OCI-LY3 (cell line): ENCODE measurements around the gene ERG.

Experiments
- H2AFZ ChIP-seq: fragments of 200-600, 300-600 bp; shearing (Covaris generic); 2 replicates; pipeline ENCODE4 v1.6.0; 2014; ENCODE audit warnings: antibody characterized with exemption, low read depth, low read length
- H3K27ac ChIP-seq: fragments of 200-600, 300-600 bp; sonication (generic); 2 replicates; pipeline ENCODE4 v1.5.1; 2014; ENCODE audit warnings: mild to moderate bottlenecking, low read length, moderate library complexity, mixed read lengths
- H3K27me3 ChIP-seq: fragments of 200-600, 300-600 bp; sonication (generic); 2 replicates; pipeline ENCODE4 v1.6.1; 2014; ENCODE audit warnings: low read depth, low read length, mixed read lengths
- H3K36me3 ChIP-seq: fragments of 200-600, 300-600 bp; sonication (generic); replicated peaks from 2 replicates; pipeline ENCODE3; 2014; ENCODE audit warnings: low read depth, low read length, mixed read lengths
- H3K4me1 ChIP-seq: fragments of 300-600, 200-600 bp; sonication (generic); 2 replicates; pipeline ENCODE4 v1.6.1; 2014; ENCODE audit warnings: low read length, mixed read lengths
- H3K4me2 ChIP-seq: fragments of 200-600, 300-600 bp; sonication (generic); 2 replicates; pipeline ENCODE4 v1.6.1; 2014; ENCODE audit warnings: low read length, mixed read lengths
- H3K4me3 ChIP-seq: fragments of 300-600, 200-600 bp; sonication (generic); 2 replicates; pipeline ENCODE4 v1.5.1; 2014; ENCODE audit warnings: antibody characterized with exemption, mild to moderate bottlenecking, low read length, moderate library complexity
- H3K79me2 ChIP-seq: fragments of 300-600, 200-600 bp; shearing (Covaris generic); 2 replicates; pipeline ENCODE4 v1.6.1; 2014; ENCODE audit warnings: mild to moderate bottlenecking, low read length, mixed read lengths
- H3K9ac ChIP-seq: fragments of 300-600, 200-600 bp; shearing (Covaris generic); 2 replicates; pipeline ENCODE4 v1.6.0; 2014; ENCODE audit warnings: mild to moderate bottlenecking, low read length, moderate library complexity
- H3K9me3 ChIP-seq: fragments of 200-600, 300-600 bp; shearing (Covaris generic); 2 replicates; pipeline ENCODE4 v1.6.1; 2014; ENCODE audit warnings: low read length, mixed read lengths; ENCODE audit not compliant: insufficient read depth
- H4K20me1 ChIP-seq: fragments of 200-600, 300-600 bp; sonication (generic); 2 replicates; pipeline ENCODE4 v1.6.1; 2016; ENCODE audit warnings: low read length, mixed read lengths; ENCODE audit not compliant: insufficient read depth
- CTCF ChIP-seq: fragments of 200-600, 300-600 bp; sonication (generic); IDR thresholded peaks from 2 replicates; pipeline ENCODE4 v1.5.1; 2014; ENCODE audit warnings: antibody characterized with exemption, low read length, low read depth
- EZH2phosphoT487 ChIP-seq: fragments of 200-600 bp; shearing (Covaris generic); IDR thresholded peaks from 2 replicates; pipeline ENCODE4 v1.6.1; 2018; ENCODE audit warnings: antibody characterized with exemption, mixed run types, low read depth

ERG gene

GRCh38 chr21:38479641-38480525 is 18.4 kb downstream of the ERG start:
- no peaks in the 10 kb centered on the region for H3K79me2 ChIP-seq
- no peak overlapping the region for H3K4me3 ChIP-seq
- H3K4me2 ChIP-seq, result no peak overlapping the region
- no peaks in the 10 kb centered on the region for H3K27me3 ChIP-seq
- H2AFZ ChIP-seq, result no peak overlapping the region
- H3K36me3 ChIP-seq, result no peaks in the 10 kb centered on the region
- no peaks in the 10 kb centered on the region for H3K9me3 ChIP-seq
- no peak overlapping the region for H3K9ac ChIP-seq
- no peaks in the 10 kb centered on the region for H3K4me1 ChIP-seq
- TF ChIP-seq EZH2phosphoT487 (no peak), CTCF (no peak)
- H3K27ac ChIP-seq, result no peak overlapping the region
- H4K20me1 ChIP-seq, result no peaks in the 10 kb centered on the region

- Histone ChIP-seq H3K27ac (no peak overlapping the region), H4K20me1 (no peaks in the 10 kb centered on the region), H3K4me2 (no peak overlapping the region), H3K9me3 (no peaks in the 10 kb centered on the region), H3K4me3 (no peak overlapping the region), H3K79me2 (no peaks in the 10 kb centered on the region), H2AFZ (no peak overlapping the region), H3K27me3 (no peaks in the 10 kb centered on the region), H3K9ac (no peak overlapping the region), H3K4me1 (no peaks in the 10 kb centered on the region), H3K36me3 (no peaks in the 10 kb centered on the region)
- TF ChIP-seq EZH2phosphoT487, result no peak
- no peak for TF ChIP-seq CTCF
These were observed 19.5 kb downstream of the ERG start for GRCh38 chr21:38478782-38479181.

- TF ChIP-seq CTCF (no peak), EZH2phosphoT487 (no peak)
- Histone ChIP-seq H3K4me2 (no peak overlapping the region), H2AFZ (no peak overlapping the region), H3K36me3 (no peaks in the 10 kb centered on the region), H3K27ac (no peak overlapping the region), H4K20me1 (no peaks in the 10 kb centered on the region), H3K9ac (no peak overlapping the region), H3K4me1 (no peaks in the 10 kb centered on the region), H3K79me2 (no peaks in the 10 kb centered on the region), H3K27me3 (no peaks in the 10 kb centered on the region), H3K9me3 (no peaks in the 10 kb centered on the region), H3K4me3 (no peak overlapping the region)
These were observed 21.1 kb downstream of the ERG start for GRCh38 chr21:38477226-38477625.

- H3K36me3 ChIP-seq, result no peaks in the 10 kb centered on the region
- TF ChIP-seq CTCF (no peak), EZH2phosphoT487 (no peak)
- no peak overlapping the region for H3K27ac ChIP-seq
- no peaks in the 10 kb centered on the region for H4K20me1 ChIP-seq
- no peaks in the 10 kb centered on the region for H3K27me3 ChIP-seq
- no peaks in the 10 kb centered on the region for H3K9me3 ChIP-seq
- no peak overlapping the region for H3K4me2 ChIP-seq
- no peak overlapping the region for H2AFZ ChIP-seq
- H3K79me2 ChIP-seq, result no peaks in the 10 kb centered on the region
- H3K9ac ChIP-seq, result no peak overlapping the region
- no peaks in the 10 kb centered on the region for H3K4me1 ChIP-seq
- H3K4me3 ChIP-seq, result no peak overlapping the region
These were observed 21.9 kb downstream of the ERG start for GRCh38 chr21:38476385-38476784.
